ENCODE measurements around the gene UGT8.
"Not testable (repeated sequence)": the region's sequence is repeated elsewhere in the genome, so short reads cannot be mapped to it uniquely, and the experiment has no call there.

UGT8 gene

GRCh38 chr4:114613560-114613959, 15.0 kb downstream of the UGT8 start:
- Histone ChIP-seq H3K4me3 (ENCODE audit: low read length) (no peak overlapping the region), H3K9me3 (replicated peaks; ENCODE audit: low read length) (no peaks in the 10 kb centered on the region), H3K4me2 (ENCODE audit: low read length) (no peak overlapping the region), H3K9ac (ENCODE audit: low read depth, low read length) (no peak overlapping the region), H3K4me1 (ENCODE audit: control insufficient read depth, insufficient read depth, low read length) (no peaks in the 10 kb centered on the region), H3K36me3 (ENCODE audit: insufficient read depth, low read length) (no peaks in the 10 kb centered on the region), H3K27me3 (ENCODE audit: control insufficient read depth, insufficient read depth, low read length) (no peaks in the 10 kb centered on the region)

- Histone ChIP-seq H3K4me2 (ENCODE audit: low read length) (no peak overlapping the region), H3K27me3 (ENCODE audit: control insufficient read depth, insufficient read depth, low read length) (no peaks in the 10 kb centered on the region), H3K9ac (ENCODE audit: low read depth, low read length) (no peak overlapping the region), H3K4me1 (ENCODE audit: control insufficient read depth, insufficient read depth, low read length) (no peaks in the 10 kb centered on the region), H3K36me3 (ENCODE audit: insufficient read depth, low read length) (no peaks in the 10 kb centered on the region), H3K9me3 (replicated peaks; ENCODE audit: low read length) (no peaks in the 10 kb centered on the region), H3K4me3 (ENCODE audit: low read length) (no peak overlapping the region)
Measured at GRCh38 chr4:114615435-114615834, 16.8 kb downstream of the UGT8 start.

DNA sequence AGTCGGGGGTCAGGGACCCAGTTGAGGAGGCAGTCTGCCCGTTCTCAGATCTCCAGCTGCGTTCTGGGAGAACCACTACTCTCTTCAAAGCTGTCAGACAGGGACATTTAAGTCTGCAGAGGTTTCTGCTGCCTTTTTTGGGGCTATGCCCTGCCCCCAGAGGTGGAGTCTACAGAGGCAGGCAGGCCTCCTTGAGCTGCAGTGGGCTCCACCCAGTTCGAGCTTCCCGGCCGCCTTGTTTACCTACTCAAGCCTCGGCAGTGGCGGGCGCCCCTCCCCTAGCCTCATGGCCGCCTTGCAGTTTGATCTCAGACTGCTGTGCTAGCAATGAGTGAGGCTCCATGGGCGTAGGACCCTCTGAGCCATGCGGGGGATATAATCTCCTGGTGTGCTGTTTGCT, 17.4 kb downstream of the UGT8 start:
- not testable (repeated sequence) for H3K27me3 ChIP-seq (ENCODE audit: control insufficient read depth, insufficient read depth, low read length); H3K9ac ChIP-seq (ENCODE audit: low read depth, low read length); H3K9me3 ChIP-seq (replicated peaks; ENCODE audit: low read length); H3K4me3 ChIP-seq (ENCODE audit: low read length); H3K4me2 ChIP-seq (ENCODE audit: low read length); H3K4me1 ChIP-seq (ENCODE audit: control insufficient read depth, insufficient read depth, low read length); H3K36me3 ChIP-seq (ENCODE audit: insufficient read depth, low read length)

DNA sequence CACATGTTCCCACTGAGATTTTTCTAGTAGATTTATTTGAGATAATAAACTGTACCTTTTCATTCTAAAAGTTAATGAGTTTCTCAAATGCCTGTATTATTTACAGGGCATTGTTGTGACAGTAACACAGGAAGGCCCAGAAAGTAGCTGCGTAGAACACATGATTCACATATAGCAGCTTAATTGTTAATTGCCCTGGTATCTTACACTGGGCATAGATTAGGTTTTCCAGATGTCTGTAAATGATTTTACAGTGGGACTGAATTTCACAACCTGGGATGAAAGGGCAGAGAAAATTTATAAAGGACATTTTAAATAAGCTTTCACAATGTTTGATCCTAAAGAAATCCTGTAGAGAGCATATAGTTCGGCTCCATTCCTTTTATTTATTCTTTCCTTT, 27.6 kb downstream of the UGT8 start:
- H3K9ac ChIP-seq (ENCODE audit: low read depth, low read length): no peak overlapping the region
- H3K4me3 ChIP-seq (ENCODE audit: low read length): no peak overlapping the region
- H3K36me3 ChIP-seq (ENCODE audit: insufficient read depth, low read length): no peaks in the 10 kb centered on the region
- H3K27me3 ChIP-seq (ENCODE audit: control insufficient read depth, insufficient read depth, low read length): no peaks in the 10 kb centered on the region
- no peaks in the 10 kb centered on the region for H3K4me1 ChIP-seq (ENCODE audit: control insufficient read depth, insufficient read depth, low read length)
- H3K4me2 ChIP-seq (ENCODE audit: low read length): no peak overlapping the region
- no peaks in the 10 kb centered on the region for H3K9me3 ChIP-seq (replicated peaks; ENCODE audit: low read length)

DNA sequence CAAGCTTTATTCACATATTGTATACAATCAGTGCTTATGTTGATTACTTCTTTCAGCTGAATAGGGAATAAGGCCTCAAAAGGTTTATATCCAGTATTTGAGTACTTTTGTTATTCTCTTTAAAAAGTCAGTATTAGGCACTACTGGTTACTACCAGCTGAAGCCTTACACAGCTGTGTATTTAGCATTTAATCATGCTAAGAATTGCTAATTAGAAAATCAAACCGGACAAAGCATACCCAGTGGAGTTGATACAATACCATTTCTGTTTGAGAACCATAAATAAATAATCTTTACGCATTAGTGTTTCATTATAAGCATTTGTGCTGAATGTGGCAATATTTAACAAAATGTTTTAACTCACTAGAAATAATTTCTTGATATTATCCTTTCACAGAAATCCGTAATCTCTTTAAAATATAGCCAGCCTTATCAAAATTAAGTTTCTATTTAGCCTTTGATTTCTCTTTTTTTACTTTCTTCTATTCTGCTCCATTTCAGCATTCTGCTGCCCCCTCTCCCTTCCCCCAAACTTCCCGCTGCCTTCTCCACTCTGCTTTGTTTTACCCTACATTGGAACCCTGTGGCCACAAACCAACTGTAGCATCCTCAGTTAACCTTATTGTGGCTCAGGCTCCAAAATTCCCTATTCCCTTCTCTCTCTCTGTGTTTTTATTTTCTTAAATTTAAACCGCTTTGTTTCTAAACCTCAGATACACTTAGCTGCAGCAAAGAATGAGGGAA, 37.8 kb downstream of the UGT8 start:
- no peaks in the 10 kb centered on the region for H3K36me3 ChIP-seq (ENCODE audit: insufficient read depth, low read length)
- no peaks in the 10 kb centered on the region for H3K4me1 ChIP-seq (ENCODE audit: control insufficient read depth, insufficient read depth, low read length)
- no peak overlapping the region for H3K4me3 ChIP-seq (ENCODE audit: low read length)
- H3K9ac ChIP-seq (ENCODE audit: low read depth, low read length): no peak overlapping the region
- no peak overlapping the region for H3K4me2 ChIP-seq (ENCODE audit: low read length)
- H3K27me3 ChIP-seq (ENCODE audit: control insufficient read depth, insufficient read depth, low read length): no peaks in the 10 kb centered on the region
- H3K9me3 ChIP-seq (replicated peaks; ENCODE audit: low read length): no peaks in the 10 kb centered on the region

GRCh38 chr4:114642173-114642780, 43.7 kb downstream of the UGT8 start:
- no peaks in the 10 kb centered on the region for H3K4me1 ChIP-seq (ENCODE audit: control insufficient read depth, insufficient read depth, low read length)
- no peak overlapping the region for H3K4me3 ChIP-seq (ENCODE audit: low read length)
- no peaks in the 10 kb centered on the region for H3K36me3 ChIP-seq (ENCODE audit: insufficient read depth, low read length)
- no peak overlapping the region for H3K4me2 ChIP-seq (ENCODE audit: low read length)
- no peaks in the 10 kb centered on the region for H3K9me3 ChIP-seq (replicated peaks; ENCODE audit: low read length)
- H3K27me3 ChIP-seq (ENCODE audit: control insufficient read depth, insufficient read depth, low read length): peaks cover 3% of the 10 kb centered on the region
- no peak overlapping the region for H3K9ac ChIP-seq (ENCODE audit: low read depth, low read length)

DNA sequence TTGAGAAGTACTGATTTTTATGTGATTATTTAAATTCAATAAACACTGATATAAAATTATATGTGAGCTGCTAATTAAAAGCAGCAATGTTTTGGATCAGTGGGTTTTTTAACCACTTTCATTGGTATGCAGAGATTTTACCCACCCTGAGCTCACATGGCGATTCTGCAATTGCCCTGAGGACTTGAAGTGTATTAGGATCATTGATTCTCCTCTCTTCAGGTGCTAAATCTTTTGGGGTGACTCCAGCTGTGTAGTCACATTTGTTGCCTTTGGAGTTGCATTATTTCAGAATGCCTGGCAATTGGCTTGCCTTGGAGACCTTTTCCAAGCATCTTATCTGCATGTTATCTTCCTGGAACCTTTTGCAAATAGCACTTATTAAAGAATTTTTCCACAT, 51.3 kb downstream of the UGT8 start:
- Histone ChIP-seq H3K9ac (ENCODE audit: low read depth, low read length) (no peak overlapping the region), H3K4me1 (ENCODE audit: control insufficient read depth, insufficient read depth, low read length) (no peaks in the 10 kb centered on the region), H3K9me3 (replicated peaks; ENCODE audit: low read length) (no peaks in the 10 kb centered on the region), H3K27me3 (ENCODE audit: control insufficient read depth, insufficient read depth, low read length) (peaks cover 2% of the 10 kb centered on the region), H3K36me3 (ENCODE audit: insufficient read depth, low read length) (no peaks in the 10 kb centered on the region), H3K4me2 (ENCODE audit: low read length) (no peak overlapping the region), H3K4me3 (ENCODE audit: low read length) (no peak overlapping the region)

DNA sequence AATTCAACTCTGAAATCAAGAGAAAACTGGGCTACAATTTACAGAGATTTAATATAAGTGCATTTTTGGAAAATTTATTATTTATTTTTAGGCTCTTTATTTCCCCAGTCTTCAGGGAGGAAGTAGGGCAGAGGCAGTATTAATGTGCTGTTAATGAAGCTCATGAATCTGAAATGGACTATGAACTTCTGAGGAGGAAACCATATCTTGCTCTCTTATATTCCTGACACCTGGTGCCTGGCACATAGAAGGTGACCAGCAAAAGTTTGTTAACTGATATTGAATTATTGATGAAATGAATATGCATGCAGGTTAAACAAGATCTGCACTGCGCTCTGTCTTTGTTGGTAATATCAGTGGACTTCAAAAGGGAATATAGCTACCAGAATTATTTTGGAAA, 55.1 kb downstream of the UGT8 start:
- no peaks in the 10 kb centered on the region for H3K36me3 ChIP-seq (ENCODE audit: insufficient read depth, low read length)
- H3K27me3 ChIP-seq (ENCODE audit: control insufficient read depth, insufficient read depth, low read length): peaks cover 2% of the 10 kb centered on the region
- no peaks in the 10 kb centered on the region for H3K9me3 ChIP-seq (replicated peaks; ENCODE audit: low read length)
- H3K4me3 ChIP-seq (ENCODE audit: low read length): no peak overlapping the region
- H3K9ac ChIP-seq (ENCODE audit: low read depth, low read length): no peak overlapping the region
- H3K4me1 ChIP-seq (ENCODE audit: control insufficient read depth, insufficient read depth, low read length): no peaks in the 10 kb centered on the region
- H3K4me2 ChIP-seq (ENCODE audit: low read length): no peak overlapping the region

DNA sequence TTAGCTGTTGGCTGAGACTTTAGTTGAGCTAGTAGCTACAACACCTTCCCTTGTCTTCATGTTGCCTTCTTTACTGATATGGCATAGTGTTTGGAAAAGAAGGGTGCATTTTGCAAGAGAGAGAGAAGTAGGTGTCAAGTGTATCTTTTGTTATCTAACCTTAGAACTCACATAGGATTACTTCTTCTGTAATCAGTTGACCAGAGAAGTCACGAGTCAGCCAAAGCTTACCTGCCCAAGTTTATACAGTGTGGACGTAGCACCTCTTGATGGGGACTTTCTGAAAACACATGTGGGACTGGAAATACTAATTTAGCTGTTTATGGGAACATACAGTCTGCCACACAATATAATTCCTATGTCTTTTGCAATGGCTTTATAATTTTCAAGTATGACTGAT, 56.0 kb downstream of the UGT8 start:
- no peaks in the 10 kb centered on the region for H3K36me3 ChIP-seq (ENCODE audit: insufficient read depth, low read length)
- no peaks in the 10 kb centered on the region for H3K4me1 ChIP-seq (ENCODE audit: control insufficient read depth, insufficient read depth, low read length)
- no peak overlapping the region for H3K4me2 ChIP-seq (ENCODE audit: low read length)
- no peak overlapping the region for H3K4me3 ChIP-seq (ENCODE audit: low read length)
- H3K27me3 ChIP-seq (ENCODE audit: control insufficient read depth, insufficient read depth, low read length): peaks cover 2% of the 10 kb centered on the region
- no peak overlapping the region for H3K9ac ChIP-seq (ENCODE audit: low read depth, low read length)
- H3K9me3 ChIP-seq (replicated peaks; ENCODE audit: low read length): no peaks in the 10 kb centered on the region

DNA sequence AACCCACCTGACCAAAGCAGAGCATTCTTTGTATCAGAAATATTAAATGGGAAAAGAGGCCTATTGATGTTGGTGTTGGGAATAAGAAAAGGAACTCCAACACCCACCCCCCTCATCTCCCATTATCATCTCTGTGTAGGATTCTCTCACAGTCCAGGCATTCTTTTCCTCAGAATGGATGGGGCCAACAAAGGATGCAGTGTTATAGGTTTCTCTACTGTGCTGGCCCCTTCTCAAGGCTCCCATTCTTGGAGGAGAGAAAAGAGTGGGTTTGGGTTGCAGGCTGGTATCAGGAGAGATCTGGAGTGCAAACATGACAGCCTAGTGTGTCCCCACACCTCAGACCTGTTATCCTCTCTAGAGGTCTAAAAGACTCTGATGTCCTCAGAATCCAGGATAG, 59.6 kb downstream of the UGT8 start:
- H3K4me3 ChIP-seq (ENCODE audit: low read length): no peak overlapping the region
- peaks cover 2% of the 10 kb centered on the region for H3K27me3 ChIP-seq (ENCODE audit: control insufficient read depth, insufficient read depth, low read length)
- H3K9me3 ChIP-seq (replicated peaks; ENCODE audit: low read length): no peaks in the 10 kb centered on the region
- H3K4me2 ChIP-seq (ENCODE audit: low read length): no peak overlapping the region
- no peaks in the 10 kb centered on the region for H3K4me1 ChIP-seq (ENCODE audit: control insufficient read depth, insufficient read depth, low read length)
- H3K9ac ChIP-seq (ENCODE audit: low read depth, low read length): no peak overlapping the region
- no peaks in the 10 kb centered on the region for H3K36me3 ChIP-seq (ENCODE audit: insufficient read depth, low read length)

GRCh38 chr4:114658776-114659175, 60.2 kb downstream of the UGT8 start:
- Histone ChIP-seq H3K27me3 (ENCODE audit: control insufficient read depth, insufficient read depth, low read length) (peaks cover under 1% of the 10 kb centered on the region), H3K4me1 (ENCODE audit: control insufficient read depth, insufficient read depth, low read length) (no peaks in the 10 kb centered on the region), H3K4me3 (ENCODE audit: low read length) (no peak overlapping the region), H3K9ac (ENCODE audit: low read depth, low read length) (no peak overlapping the region), H3K9me3 (replicated peaks; ENCODE audit: low read length) (no peaks in the 10 kb centered on the region), H3K36me3 (ENCODE audit: insufficient read depth, low read length) (no peaks in the 10 kb centered on the region), H3K4me2 (ENCODE audit: low read length) (no peak overlapping the region)

- H3K9ac ChIP-seq (ENCODE audit: low read depth, low read length): no peak overlapping the region
- H3K4me1 ChIP-seq (ENCODE audit: control insufficient read depth, insufficient read depth, low read length): no peaks in the 10 kb centered on the region
- H3K4me3 ChIP-seq (ENCODE audit: low read length): no peak overlapping the region
- no peak overlapping the region for H3K4me2 ChIP-seq (ENCODE audit: low read length)
- H3K9me3 ChIP-seq (replicated peaks; ENCODE audit: low read length): no peaks in the 10 kb centered on the region
- no peaks in the 10 kb centered on the region for H3K27me3 ChIP-seq (ENCODE audit: control insufficient read depth, insufficient read depth, low read length)
- H3K36me3 ChIP-seq (ENCODE audit: insufficient read depth, low read length): no peaks in the 10 kb centered on the region
Measured at GRCh38 chr4:114659386-114660008, 60.9 kb downstream of the UGT8 start.

Data from skeletal muscle satellite cell (primary cell).